Choroid plexus epithelial cell (primary cell): ENCODE measurements around the gene SMPDL3B.

Source experiments
- DNase-seq: peaks from one replicate; pipeline ENCODE4 v3.0.0-alpha.2; 2010; ENCODE audit warnings: low read depth
- H3K4me3 ChIP-seq: 2 replicates; pipeline ENCODE4 v1.5.1; 2011; ENCODE audit warnings: low read depth, mild to moderate bottlenecking, control low read depth, low read length, moderate library complexity
- TF ChIP-seq, protein P1 (sequence below): conservative IDR thresholded peaks from 2 replicates; pipeline ENCODE4 v1.5.1; 2011; ENCODE audit warnings: low read depth, mild to moderate bottlenecking, control low read depth, inconsistent platforms, low read length, moderate library complexity

Gene SMPDL3B

DNA sequence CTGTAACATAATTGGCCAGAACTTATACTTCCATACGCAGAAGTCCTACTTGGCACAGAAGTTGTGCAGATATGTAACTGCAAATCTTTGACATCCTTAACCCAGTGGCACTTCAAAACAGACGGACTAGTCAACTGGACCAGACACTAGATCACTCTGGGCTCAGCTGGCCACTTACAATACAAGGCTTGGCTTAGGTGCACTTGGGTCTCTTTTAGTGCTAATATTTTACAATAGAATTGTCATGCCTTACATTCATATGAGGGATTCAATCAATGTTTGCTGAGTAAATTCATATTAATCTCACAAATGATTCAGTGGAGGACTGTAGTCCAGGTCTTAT is 45.0 kb downstream of the SMPDL3B start:
- no peak overlapping the region for H3K4me3 ChIP-seq
- TF ChIP-seq, protein P1, sequence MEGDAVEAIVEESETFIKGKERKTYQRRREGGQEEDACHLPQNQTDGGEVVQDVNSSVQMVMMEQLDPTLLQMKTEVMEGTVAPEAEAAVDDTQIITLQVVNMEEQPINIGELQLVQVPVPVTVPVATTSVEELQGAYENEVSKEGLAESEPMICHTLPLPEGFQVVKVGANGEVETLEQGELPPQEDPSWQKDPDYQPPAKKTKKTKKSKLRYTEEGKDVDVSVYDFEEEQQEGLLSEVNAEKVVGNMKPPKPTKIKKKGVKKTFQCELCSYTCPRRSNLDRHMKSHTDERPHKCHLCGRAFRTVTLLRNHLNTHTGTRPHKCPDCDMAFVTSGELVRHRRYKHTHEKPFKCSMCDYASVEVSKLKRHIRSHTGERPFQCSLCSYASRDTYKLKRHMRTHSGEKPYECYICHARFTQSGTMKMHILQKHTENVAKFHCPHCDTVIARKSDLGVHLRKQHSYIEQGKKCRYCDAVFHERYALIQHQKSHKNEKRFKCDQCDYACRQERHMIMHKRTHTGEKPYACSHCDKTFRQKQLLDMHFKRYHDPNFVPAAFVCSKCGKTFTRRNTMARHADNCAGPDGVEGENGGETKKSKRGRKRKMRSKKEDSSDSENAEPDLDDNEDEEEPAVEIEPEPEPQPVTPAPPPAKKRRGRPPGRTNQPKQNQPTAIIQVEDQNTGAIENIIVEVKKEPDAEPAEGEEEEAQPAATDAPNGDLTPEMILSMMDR: no peak
- no peak for DNase-seq

DNA sequence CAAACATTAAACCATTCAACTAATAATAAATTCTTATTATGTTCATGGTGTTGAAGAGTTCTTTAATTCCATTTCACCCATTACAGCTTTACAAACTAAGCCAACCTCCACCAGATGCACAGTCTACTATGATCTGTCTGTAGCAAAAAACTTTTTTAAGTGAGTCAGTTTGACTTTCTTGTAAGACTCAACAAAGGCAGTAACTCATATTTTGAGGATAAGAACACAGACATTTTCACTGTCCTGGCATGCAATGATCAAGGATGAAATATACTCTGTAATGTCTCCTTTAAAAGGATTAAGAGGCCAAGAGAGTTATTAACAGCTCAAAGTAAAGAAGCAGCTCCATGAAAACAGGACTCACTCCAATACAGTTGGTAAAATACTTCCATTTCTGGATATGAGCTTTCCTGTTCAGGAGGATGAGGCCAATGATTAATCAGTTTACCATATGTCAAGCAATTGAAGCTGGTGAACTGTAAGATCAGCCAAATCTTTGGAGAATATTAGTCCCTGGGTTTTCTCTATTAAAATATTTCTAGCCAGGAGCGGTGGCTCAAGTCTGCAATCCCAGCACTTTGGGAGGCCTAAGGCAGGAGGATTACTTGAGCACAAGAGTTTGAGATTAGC is 45.5 kb downstream of the SMPDL3B start:
- TF ChIP-seq, protein P1: no peak
- H3K4me3 ChIP-seq: no peak overlapping the region
- DNase-seq: no peak

DNA sequence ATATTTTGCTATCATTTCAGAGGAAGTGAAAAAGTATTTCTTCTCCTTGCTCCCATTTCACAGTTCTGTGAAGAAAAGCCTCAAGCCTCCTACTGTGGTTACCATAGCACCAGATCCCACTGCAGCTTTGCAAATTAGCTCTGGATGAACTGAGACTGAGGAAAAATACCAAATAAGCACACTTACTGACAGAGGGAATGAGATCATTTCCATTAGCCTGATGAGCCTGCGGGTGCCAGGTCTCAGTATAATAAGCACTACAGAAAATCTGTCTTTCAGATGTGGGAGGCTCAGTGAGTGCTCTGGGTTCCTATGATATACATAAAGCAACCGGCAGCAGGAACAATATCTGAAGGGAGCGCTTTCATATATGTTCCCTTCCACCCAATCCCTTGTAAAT is 46.3 kb downstream of the SMPDL3B start:
- TF ChIP-seq, protein P1: no peak
- no peak overlapping the region for H3K4me3 ChIP-seq
- DNase-seq: no peak

DNA sequence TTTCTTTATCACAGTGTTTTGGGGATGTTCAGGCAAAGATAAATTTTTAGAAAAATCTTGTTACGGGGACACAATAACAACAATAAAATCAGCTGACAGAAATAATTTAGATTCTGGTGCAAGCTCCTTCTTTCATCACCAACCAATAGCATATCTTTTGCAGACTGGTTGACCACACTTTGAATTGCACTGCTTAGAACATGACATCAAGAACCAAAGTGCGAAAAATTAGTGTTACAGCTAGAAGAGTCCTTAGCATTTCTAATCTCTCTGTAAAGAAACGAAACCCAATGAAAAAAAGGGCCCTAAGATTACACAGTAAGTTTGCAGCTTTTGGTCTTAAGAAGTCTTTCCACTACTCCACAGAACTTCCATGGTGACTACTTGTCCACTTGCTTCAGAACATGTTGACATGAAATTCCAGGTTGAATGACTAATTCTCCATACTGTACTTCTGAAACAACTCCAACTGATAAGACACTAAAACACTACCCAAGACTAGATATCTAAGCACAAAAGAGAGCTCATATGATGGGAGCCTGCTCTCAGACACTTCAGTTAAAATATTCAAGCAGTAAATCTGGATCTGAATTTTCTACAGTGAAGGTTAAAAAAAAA is 56.2 kb downstream of the SMPDL3B start:
- DNase-seq: peak; percentile 66
- TF ChIP-seq, protein P1: no peak
- H3K4me3 ChIP-seq: no peak overlapping the region

- peak; percentile 21 for DNase-seq
- H3K4me3 ChIP-seq: no peak overlapping the region
- TF ChIP-seq, protein P1: no peak
Observed at GRCh38 chr1:27992276-27992675, 57.5 kb downstream of the SMPDL3B start.

DNA sequence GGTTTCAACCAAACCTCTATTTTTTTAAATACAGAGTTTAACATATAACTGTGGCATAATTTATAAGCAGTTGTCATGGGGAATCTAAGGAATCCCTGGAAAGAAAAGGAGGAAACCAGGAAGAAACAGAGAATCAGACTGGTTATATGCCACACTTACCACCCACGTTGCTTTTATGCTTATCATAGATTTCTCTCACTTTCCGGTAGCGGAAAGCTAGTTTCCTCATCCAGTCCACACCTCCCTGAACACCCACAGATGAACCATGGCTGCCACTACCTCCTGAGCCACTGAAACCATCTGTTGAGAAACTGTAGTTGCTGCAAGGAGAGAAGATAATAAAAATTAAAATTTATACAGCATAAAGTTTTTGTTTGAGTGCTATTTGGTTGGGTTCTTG is 58.4 kb downstream of the SMPDL3B start:
- DNase-seq: peak; percentile 5

More for the DNA sequence above, 58.4 kb downstream of the SMPDL3B start:
- TF ChIP-seq, protein P1: no peak
- no peak overlapping the region for H3K4me3 ChIP-seq
